HepG2 (cell line): ENCODE data around the gene TMBIM4. TPM values are rescaled to one million over a fixed set of nuclear protein-coding genes. Genes with fewer than 3 reads are reported as not detected.

Source experiments
- ELF3 ChIP-seq: IDR thresholded peaks from 2 replicates; pipeline ENCODE4 v1.6.1; 2016; ENCODE audit warnings: missing genetic modification reagents, missing compliant biosample characterization
- FOXA3 ChIP-seq: IDR thresholded peaks from 2 replicates; pipeline ENCODE4 v1.6.1; 2016; ENCODE audit warnings: missing genetic modification reagents, missing compliant biosample characterization
- FOXC1 ChIP-seq: sonication (generic); formaldehyde crosslinking; IDR thresholded peaks from 2 replicates; pipeline ENCODE4 v1.8.0; 2022; ENCODE audit warnings: mild to moderate bottlenecking, missing genetic modification reagents, borderline replicate concordance
- GABPA ChIP-seq, 2 experiments: IDR thresholded peaks; 2 replicates each; pipeline ENCODE4 v1.6.1; 2011 to 2016; ENCODE audit warnings: low read depth in 2 of 2, low read length in 1 of 2, missing biosample characterization in 1 of 2, missing genetic modification characterization in 1 of 2
- GATAD2A ChIP-seq: IDR thresholded peaks from 2 replicates; pipeline ENCODE4 v1.6.1; 2016
- GZF1 ChIP-seq: sonication (generic); formaldehyde crosslinking; IDR thresholded peaks from 2 replicates; pipeline ENCODE4 v1.5.1; 2020; ENCODE audit warnings: mild to moderate bottlenecking, missing genetic modification reagents
- HMG20B ChIP-seq: conservative IDR thresholded peaks from 2 replicates; pipeline ENCODE4 v1.6.1; 2016; ENCODE audit warnings: missing genetic modification reagents, missing compliant biosample characterization
- HNRNPH1 ChIP-seq: fragments of 200-400 bp; formaldehyde crosslinking; optimal IDR thresholded peaks from 2 replicates; pipeline ENCODE3; 2017; ENCODE audit warnings: mild to moderate bottlenecking, low read depth, low read length
- HNRNPL ChIP-seq: fragments of 200-400 bp; formaldehyde crosslinking; IDR thresholded peaks from 2 replicates; pipeline ENCODE4 v1.6.1; 2017; ENCODE audit warnings: mild to moderate bottlenecking, low read depth, low read length
- HOXD1 ChIP-seq: sonication (generic); formaldehyde crosslinking; IDR thresholded peaks from 2 replicates; pipeline ENCODE4 v1.5.0; 2020; ENCODE audit warnings: missing genetic modification reagents
- KDM2A ChIP-seq: sonication (generic); formaldehyde crosslinking; IDR thresholded peaks from 2 replicates; pipeline ENCODE4 v1.4.0; 2020; ENCODE audit warnings: low read depth, missing genetic modification reagents, borderline replicate concordance
- LCORL ChIP-seq, 2 experiments: fragments of 450-650 bp in 1 of 2; sonication (generic) in 1 of 2; formaldehyde crosslinking in 1 of 2; IDR thresholded peaks; 2 replicates each; pipeline versions ENCODE4 v1.5.0 to v1.6.1; 2017 to 2020; ENCODE audit warnings: antibody characterized with exemption in 1 of 2, missing genetic modification reagents in 1 of 2
- MEF2D ChIP-seq: sonication (generic); formaldehyde crosslinking; IDR thresholded peaks from 2 replicates; pipeline ENCODE4 v1.5.1; 2020; ENCODE audit warnings: mild to moderate bottlenecking, missing genetic modification reagents
- NR1H2 ChIP-seq: sonication (generic); formaldehyde crosslinking; IDR thresholded peaks from 2 replicates; pipeline ENCODE4 v1.8.1; 2022; ENCODE audit warnings: low read depth, missing genetic modification reagents, borderline replicate concordance
- NR3C1 ChIP-seq: sonication (generic); formaldehyde crosslinking; IDR thresholded peaks from 2 replicates; pipeline ENCODE4 v1.4.0; 2020; ENCODE audit warnings: missing genetic modification reagents
- PPARG ChIP-seq: conservative IDR thresholded peaks from 2 replicates; pipeline ENCODE4 v1.6.1; 2016; ENCODE audit warnings: missing biosample characterization, missing genetic modification reagents
- SP2 ChIP-seq: sonication (generic); formaldehyde crosslinking; IDR thresholded peaks from 2 replicates; pipeline ENCODE4 v1.5.1; 2020; ENCODE audit warnings: mild to moderate bottlenecking, missing genetic modification reagents
- WIZ ChIP-seq: sonication (generic); formaldehyde crosslinking; IDR thresholded peaks from 2 replicates; pipeline ENCODE4 v1.5.1; 2020; ENCODE audit warnings: mild to moderate bottlenecking, missing genetic modification reagents
- ZNF160 ChIP-seq: sonication (generic); formaldehyde crosslinking; IDR thresholded peaks from 2 replicates; pipeline ENCODE4 v1.8.0; 2022; ENCODE audit warnings: mild to moderate bottlenecking, inconsistent platforms, missing genetic modification reagents
- ZNF230 ChIP-seq: sonication (generic); formaldehyde crosslinking; IDR thresholded peaks from 2 replicates; pipeline ENCODE4 v1.4.0; 2020; ENCODE audit warnings: mild to moderate bottlenecking, missing genetic modification reagents
- ZNF446 ChIP-seq: sonication (generic); formaldehyde crosslinking; IDR thresholded peaks from 2 replicates; pipeline ENCODE4 v1.5.0; 2020; ENCODE audit warnings: mild to moderate bottlenecking, missing genetic modification reagents
- ZNF451 ChIP-seq: sonication (generic); formaldehyde crosslinking; IDR thresholded peaks from 2 replicates; pipeline ENCODE4 v1.5.0; 2020; ENCODE audit warnings: mild to moderate bottlenecking, missing genetic modification reagents
- ZNF644 ChIP-seq: IDR thresholded peaks from 2 replicates; pipeline ENCODE4 v1.6.1; 2016; ENCODE audit warnings: low read depth
- ZNF816 ChIP-seq: sonication (generic); formaldehyde crosslinking; IDR thresholded peaks from 2 replicates; pipeline ENCODE4 v1.8.0; 2022; ENCODE audit warnings: missing genetic modification reagents, mild to moderate bottlenecking, borderline replicate concordance
- ZNF850 ChIP-seq: sonication (generic); formaldehyde crosslinking; conservative IDR thresholded peaks from 2 replicates; pipeline ENCODE4 v1.9.0; 2021; ENCODE audit warnings: mild to moderate bottlenecking, missing genetic modification reagents
- polyA plus RNA-seq, 8 experiments: library from polyadenylated mRNA; depleted of rRNA in 3 of 8; stranded (reverse) in 7 of 8; unstranded in 1 of 8; fragments of >200 nt; fragmentation: Illumina TruSeq in 4 of 8; extraction: Trizol in 4 of 8; gene quantifications; 2 replicates each; pipeline versions ENCODE4 v1.2.1 to v1.2.3, GENCODE V29; 2011 to 2016; ENCODE audit warnings: low read depth in 4 of 8, missing spikeins in 1 of 8, mixed read lengths in 1 of 8; ENCODE audit not compliant: insufficient read depth in 1 of 8
- total RNA-seq, 5 experiments: library from RNA; depleted of rRNA; stranded (reverse); fragments of >200 nt; fragmentation: Illumina TruSeq; extraction: Trizol; gene quantifications; 2 replicates each; pipeline ENCODE4 v1.2.3, GENCODE V29; 2016; ENCODE audit warnings: low read depth in 1 of 5
- TF ChIP-seq, protein P1 (sequence below), 2 experiments: sonication (generic) in 1 of 2; formaldehyde crosslinking in 1 of 2; IDR thresholded peaks; 2 replicates each; pipeline versions ENCODE4 v1.4.0 to v1.6.1; 2018 to 2020; ENCODE audit warnings: missing genetic modification reagents in 2 of 2, borderline replicate concordance in 1 of 2, low read depth in 1 of 2, mild to moderate bottlenecking in 1 of 2, missing biosample characterization in 1 of 2
- TF ChIP-seq, protein P2 (sequence below): sonication (generic); formaldehyde crosslinking; IDR thresholded peaks from 2 replicates; pipeline ENCODE4 v1.4.0; 2020; ENCODE audit warnings: missing genetic modification reagents, mild to moderate bottlenecking, borderline replicate concordance

The TMBIM4 gene
- total and polyA plus RNA-seq, 2 of the 13 experiments (the other 11 are each of a cell fraction or from before 2014, with no cell fraction given) = 60.5 to 67.7 TPM

DNA sequence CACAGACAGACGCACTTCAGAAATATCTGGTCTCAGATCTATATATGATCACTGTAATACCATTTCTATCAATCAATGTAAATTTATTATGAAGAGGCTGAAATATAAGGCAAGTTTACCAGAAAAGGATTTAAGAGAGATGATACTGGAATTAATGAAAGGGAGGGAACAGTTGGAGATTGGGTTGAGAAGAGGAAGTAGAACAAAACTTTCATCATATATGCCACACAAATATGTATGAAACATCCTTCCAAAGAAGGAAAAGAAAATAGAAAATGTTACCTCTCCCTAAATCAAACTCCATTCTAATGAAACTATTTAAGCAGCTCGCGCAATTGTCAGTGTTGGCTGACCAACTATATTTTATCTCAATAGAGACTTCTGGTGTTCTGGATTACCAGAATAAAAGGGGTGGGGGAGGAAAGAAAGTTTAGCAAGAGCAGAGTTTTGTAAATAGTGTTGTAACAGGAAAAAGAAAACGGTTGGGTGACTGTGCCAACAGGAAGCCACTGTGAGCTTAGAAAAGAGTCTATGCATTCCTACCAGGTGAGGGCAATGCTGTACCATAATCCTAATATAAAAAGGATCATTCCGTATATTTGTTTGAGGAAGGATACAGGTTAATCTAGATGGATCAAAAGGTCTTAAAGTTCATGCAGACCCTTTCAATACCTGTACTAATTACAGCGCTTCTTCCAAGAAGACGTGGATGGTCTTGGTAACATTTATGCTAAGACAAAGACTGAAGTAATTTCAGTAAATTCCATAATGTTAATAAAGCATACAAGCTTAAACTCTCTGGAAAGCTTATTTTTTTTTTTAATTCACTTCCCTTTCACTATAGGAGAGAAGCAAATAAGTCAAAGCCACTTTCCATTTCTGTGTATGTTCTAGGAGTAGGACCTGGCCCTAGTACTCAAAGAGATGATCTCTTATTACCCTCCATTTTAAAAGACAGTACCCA lies 24.7 kb downstream of the TMBIM4 start (continued):
- no peak for TF ChIP-seq KDM2A (CRISPR knock-in tag)
- TF ChIP-seq ZNF816 (CRISPR knock-in tag) = no peak
- TF ChIP-seq, protein P1, sequence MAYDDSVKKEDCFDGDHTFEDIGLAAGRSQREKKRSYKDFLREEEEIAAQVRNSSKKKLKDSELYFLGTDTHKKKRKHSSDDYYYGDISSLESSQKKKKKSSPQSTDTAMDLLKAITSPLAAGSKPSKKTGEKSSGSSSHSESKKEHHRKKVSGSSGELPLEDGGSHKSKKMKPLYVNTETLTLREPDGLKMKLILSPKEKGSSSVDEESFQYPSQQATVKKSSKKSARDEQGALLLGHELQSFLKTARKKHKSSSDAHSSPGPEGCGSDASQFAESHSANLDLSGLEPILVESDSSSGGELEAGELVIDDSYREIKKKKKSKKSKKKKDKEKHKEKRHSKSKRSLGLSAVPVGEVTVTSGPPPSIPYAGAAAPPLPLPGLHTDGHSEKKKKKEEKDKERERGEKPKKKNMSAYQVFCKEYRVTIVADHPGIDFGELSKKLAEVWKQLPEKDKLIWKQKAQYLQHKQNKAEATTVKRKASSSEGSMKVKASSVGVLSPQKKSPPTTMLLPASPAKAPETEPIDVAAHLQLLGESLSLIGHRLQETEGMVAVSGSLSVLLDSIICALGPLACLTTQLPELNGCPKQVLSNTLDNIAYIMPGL (CRISPR knock-in tag; IDR thresholded peaks at IDR 0.05; ENCODE audit: borderline replicate concordance in 1 of 2, low read depth in 1 of 2) = 0 out of 4 replicates have a peak, but pooled peaks of 1 of the 2 experiments have one; percentile 42
- no peak for TF ChIP-seq WIZ (CRISPR knock-in tag)
- no peak for TF ChIP-seq HOXD1 (CRISPR knock-in tag)
- TF ChIP-seq NR1H2 (CRISPR knock-in tag) = no peak
- no peak for TF ChIP-seq HNRNPL
- no peak for TF ChIP-seq PPARG
- TF ChIP-seq NR3C1 (CRISPR knock-in tag) = no peak
- TF ChIP-seq HNRNPH1 = no peak
- TF ChIP-seq GATAD2A (CRISPR knock-in tag) = 0 out of 2 replicates have a peak, but pooled peaks have one; percentile 33
- no peak for TF ChIP-seq GZF1 (CRISPR knock-in tag)
- TF ChIP-seq, protein P2, sequence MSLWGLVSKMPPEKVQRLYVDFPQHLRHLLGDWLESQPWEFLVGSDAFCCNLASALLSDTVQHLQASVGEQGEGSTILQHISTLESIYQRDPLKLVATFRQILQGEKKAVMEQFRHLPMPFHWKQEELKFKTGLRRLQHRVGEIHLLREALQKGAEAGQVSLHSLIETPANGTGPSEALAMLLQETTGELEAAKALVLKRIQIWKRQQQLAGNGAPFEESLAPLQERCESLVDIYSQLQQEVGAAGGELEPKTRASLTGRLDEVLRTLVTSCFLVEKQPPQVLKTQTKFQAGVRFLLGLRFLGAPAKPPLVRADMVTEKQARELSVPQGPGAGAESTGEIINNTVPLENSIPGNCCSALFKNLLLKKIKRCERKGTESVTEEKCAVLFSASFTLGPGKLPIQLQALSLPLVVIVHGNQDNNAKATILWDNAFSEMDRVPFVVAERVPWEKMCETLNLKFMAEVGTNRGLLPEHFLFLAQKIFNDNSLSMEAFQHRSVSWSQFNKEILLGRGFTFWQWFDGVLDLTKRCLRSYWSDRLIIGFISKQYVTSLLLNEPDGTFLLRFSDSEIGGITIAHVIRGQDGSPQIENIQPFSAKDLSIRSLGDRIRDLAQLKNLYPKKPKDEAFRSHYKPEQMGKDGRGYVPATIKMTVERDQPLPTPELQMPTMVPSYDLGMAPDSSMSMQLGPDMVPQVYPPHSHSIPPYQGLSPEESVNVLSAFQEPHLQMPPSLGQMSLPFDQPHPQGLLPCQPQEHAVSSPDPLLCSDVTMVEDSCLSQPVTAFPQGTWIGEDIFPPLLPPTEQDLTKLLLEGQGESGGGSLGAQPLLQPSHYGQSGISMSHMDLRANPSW = no peak
- no peak for TF ChIP-seq HMG20B (CRISPR knock-in tag)
- no peak for TF ChIP-seq FOXC1
- no peak for TF ChIP-seq ZNF446 (CRISPR knock-in tag)
- no peak for TF ChIP-seq MEF2D (CRISPR knock-in tag)
- TF ChIP-seq ZNF160 (CRISPR knock-in tag) = no peak
- TF ChIP-seq SP2 (CRISPR knock-in tag) = no peak
- TF ChIP-seq ZNF451 = no peak
- TF ChIP-seq ZNF850 (CRISPR knock-in tag) = no peak
- TF ChIP-seq ZNF230 (CRISPR knock-in tag) = no peak
- TF ChIP-seq LCORL (IDR thresholded peaks at IDR 0.05) = no peak
- no peak for TF ChIP-seq LCORL (CRISPR knock-in tag; IDR thresholded peaks at IDR 0.05)
- peak; percentile 81 for TF ChIP-seq ELF3 (CRISPR knock-in tag)
- TF ChIP-seq ZNF644 (CRISPR knock-in tag) = no peak
- peak; percentile 66 for TF ChIP-seq FOXA3 (CRISPR knock-in tag)
- TF ChIP-seq GABPA (IDR thresholded peaks at IDR 0.05; ENCODE audit: low read depth, low read length) = no peak
- peak; percentile 61 for TF ChIP-seq GABPA (CRISPR knock-in tag; IDR thresholded peaks at IDR 0.05; ENCODE audit: low read depth)
